ENCODE measurements around the gene TIAM1. TPM values are rescaled to one million over a fixed set of nuclear protein-coding genes. Genes with fewer than 3 reads are reported as not detected.

The TIAM1 gene
- total RNA-seq, 1 experiment from 2014 or later: 28.7 TPM

DNA sequence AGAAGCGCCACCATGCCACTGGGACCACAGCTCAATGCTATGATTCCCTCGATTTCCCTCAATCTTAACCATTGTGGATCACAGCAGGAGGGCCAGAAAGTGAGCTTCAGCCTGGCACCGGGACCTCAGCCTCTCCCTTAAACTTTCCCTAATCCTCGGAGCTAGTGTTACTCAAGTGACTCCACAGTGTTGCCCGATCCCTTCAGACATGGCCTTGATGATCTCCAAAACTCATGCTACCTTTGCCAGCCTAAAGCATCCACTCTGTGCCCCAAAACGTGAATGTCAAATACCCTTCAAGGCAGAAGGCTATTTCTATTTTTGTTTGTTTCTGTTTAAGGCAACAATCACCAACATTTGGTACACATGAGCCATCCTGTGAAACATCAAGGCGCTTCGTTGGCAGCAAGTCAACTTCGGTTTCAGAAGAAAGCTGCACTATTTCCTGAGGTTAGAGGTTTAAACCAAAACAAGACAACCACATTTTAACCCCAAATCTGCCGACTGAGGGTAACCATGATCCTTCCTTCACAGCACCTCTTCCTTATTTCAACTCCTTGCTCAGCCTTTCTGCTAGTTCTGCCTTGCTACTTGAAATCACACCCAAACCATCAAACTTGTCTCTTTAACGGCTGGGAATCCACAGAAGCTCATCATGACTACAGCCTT lies 211.4 kb downstream of the TIAM1 start (continued):
- no peak for TF ChIP-seq PRRX2 (CRISPR knock-in tag; IDR thresholded peaks at IDR 0.05)

DNA sequence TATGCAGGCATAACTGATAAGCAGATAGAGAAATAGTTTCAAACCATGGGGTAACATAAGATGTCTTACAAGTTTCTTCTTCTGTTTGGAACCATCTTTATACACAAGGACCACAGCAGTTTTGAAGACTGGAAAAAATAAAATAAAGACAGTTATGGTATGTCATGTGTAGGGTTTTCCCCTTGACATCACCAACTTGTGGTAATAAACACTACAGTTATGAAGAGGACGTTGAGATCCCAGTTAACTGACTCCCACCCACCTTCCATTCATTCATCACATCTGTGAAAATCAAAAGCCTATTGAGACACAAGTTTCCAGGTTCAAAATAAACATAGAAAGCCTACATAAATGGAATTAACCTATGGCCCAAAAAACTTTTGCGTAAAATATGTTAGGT lies 213.2 kb downstream of the TIAM1 start:
- H3K4me3 Mint-ChIP-seq: no peak overlapping the region
- ChIA-PET POLR2A (no interaction called here), CTCF (no interaction called here)
- peaks cover 50% of the 10 kb centered on the region for H3K36me3 Mint-ChIP-seq
- DNase-seq (ENCODE audit: low spot score): no peak
- no peaks in the 10 kb centered on the region for H3K9me3 Mint-ChIP-seq
- peaks cover 19% of the 10 kb centered on the region for H3K4me1 Mint-ChIP-seq
- no peaks in the 10 kb centered on the region for H3K27me3 Mint-ChIP-seq (ENCODE audit: low read depth)
- H3K27ac Mint-ChIP-seq: no peak overlapping the region
- no peak for ATAC-seq
- no peak for TF ChIP-seq JUN (CRISPR knock-in tag; IDR thresholded peaks at IDR 0.05)
- no peak for TF ChIP-seq ZNF671 (CRISPR knock-in tag; IDR thresholded peaks at IDR 0.05)
- TF ChIP-seq MYBL2 (CRISPR knock-in tag; IDR thresholded peaks at IDR 0.05): no peak
- TF ChIP-seq, protein P1, sequence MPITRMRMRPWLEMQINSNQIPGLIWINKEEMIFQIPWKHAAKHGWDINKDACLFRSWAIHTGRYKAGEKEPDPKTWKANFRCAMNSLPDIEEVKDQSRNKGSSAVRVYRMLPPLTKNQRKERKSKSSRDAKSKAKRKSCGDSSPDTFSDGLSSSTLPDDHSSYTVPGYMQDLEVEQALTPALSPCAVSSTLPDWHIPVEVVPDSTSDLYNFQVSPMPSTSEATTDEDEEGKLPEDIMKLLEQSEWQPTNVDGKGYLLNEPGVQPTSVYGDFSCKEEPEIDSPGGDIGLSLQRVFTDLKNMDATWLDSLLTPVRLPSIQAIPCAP (CRISPR knock-in tag; IDR thresholded peaks at IDR 0.05): no peak
- no peak for TF ChIP-seq NR2C2 (CRISPR knock-in tag; IDR thresholded peaks at IDR 0.05)
- TF ChIP-seq, protein P2, sequence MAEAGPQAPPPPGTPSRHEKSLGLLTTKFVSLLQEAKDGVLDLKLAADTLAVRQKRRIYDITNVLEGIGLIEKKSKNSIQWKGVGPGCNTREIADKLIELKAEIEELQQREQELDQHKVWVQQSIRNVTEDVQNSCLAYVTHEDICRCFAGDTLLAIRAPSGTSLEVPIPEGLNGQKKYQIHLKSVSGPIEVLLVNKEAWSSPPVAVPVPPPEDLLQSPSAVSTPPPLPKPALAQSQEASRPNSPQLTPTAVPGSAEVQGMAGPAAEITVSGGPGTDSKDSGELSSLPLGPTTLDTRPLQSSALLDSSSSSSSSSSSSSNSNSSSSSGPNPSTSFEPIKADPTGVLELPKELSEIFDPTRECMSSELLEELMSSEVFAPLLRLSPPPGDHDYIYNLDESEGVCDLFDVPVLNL (CRISPR knock-in tag; IDR thresholded peaks at IDR 0.05; ENCODE audit: borderline replicate concordance, low read depth): no peak
- TF ChIP-seq, protein P3, sequence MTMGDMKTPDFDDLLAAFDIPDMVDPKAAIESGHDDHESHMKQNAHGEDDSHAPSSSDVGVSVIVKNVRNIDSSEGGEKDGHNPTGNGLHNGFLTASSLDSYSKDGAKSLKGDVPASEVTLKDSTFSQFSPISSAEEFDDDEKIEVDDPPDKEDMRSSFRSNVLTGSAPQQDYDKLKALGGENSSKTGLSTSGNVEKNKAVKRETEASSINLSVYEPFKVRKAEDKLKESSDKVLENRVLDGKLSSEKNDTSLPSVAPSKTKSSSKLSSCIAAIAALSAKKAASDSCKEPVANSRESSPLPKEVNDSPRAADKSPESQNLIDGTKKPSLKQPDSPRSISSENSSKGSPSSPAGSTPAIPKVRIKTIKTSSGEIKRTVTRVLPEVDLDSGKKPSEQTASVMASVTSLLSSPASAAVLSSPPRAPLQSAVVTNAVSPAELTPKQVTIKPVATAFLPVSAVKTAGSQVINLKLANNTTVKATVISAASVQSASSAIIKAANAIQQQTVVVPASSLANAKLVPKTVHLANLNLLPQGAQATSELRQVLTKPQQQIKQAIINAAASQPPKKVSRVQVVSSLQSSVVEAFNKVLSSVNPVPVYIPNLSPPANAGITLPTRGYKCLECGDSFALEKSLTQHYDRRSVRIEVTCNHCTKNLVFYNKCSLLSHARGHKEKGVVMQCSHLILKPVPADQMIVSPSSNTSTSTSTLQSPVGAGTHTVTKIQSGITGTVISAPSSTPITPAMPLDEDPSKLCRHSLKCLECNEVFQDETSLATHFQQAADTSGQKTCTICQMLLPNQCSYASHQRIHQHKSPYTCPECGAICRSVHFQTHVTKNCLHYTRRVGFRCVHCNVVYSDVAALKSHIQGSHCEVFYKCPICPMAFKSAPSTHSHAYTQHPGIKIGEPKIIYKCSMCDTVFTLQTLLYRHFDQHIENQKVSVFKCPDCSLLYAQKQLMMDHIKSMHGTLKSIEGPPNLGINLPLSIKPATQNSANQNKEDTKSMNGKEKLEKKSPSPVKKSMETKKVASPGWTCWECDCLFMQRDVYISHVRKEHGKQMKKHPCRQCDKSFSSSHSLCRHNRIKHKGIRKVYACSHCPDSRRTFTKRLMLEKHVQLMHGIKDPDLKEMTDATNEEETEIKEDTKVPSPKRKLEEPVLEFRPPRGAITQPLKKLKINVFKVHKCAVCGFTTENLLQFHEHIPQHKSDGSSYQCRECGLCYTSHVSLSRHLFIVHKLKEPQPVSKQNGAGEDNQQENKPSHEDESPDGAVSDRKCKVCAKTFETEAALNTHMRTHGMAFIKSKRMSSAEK (CRISPR knock-in tag; IDR thresholded peaks at IDR 0.05; ENCODE audit: borderline replicate concordance): no peak
- no peak for TF ChIP-seq SMAD3 (CRISPR knock-in tag; IDR thresholded peaks at IDR 0.05; ENCODE audit: borderline replicate concordance)
- TF ChIP-seq, protein P4, sequence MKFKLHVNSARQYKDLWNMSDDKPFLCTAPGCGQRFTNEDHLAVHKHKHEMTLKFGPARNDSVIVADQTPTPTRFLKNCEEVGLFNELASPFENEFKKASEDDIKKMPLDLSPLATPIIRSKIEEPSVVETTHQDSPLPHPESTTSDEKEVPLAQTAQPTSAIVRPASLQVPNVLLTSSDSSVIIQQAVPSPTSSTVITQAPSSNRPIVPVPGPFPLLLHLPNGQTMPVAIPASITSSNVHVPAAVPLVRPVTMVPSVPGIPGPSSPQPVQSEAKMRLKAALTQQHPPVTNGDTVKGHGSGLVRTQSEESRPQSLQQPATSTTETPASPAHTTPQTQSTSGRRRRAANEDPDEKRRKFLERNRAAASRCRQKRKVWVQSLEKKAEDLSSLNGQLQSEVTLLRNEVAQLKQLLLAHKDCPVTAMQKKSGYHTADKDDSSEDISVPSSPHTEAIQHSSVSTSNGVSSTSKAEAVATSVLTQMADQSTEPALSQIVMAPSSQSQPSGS (CRISPR knock-in tag; IDR thresholded peaks at IDR 0.05; ENCODE audit: borderline replicate concordance, low read depth): no peak
- TF ChIP-seq, protein P5, sequence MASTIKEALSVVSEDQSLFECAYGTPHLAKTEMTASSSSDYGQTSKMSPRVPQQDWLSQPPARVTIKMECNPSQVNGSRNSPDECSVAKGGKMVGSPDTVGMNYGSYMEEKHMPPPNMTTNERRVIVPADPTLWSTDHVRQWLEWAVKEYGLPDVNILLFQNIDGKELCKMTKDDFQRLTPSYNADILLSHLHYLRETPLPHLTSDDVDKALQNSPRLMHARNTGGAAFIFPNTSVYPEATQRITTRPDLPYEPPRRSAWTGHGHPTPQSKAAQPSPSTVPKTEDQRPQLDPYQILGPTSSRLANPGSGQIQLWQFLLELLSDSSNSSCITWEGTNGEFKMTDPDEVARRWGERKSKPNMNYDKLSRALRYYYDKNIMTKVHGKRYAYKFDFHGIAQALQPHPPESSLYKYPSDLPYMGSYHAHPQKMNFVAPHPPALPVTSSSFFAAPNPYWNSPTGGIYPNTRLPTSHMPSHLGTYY (CRISPR knock-in tag; IDR thresholded peaks at IDR 0.05): no peak
- no peak for TF ChIP-seq ZNF138 (CRISPR knock-in tag; conservative IDR thresholded peaks at IDR 0.05)
- TF ChIP-seq, protein P6, sequence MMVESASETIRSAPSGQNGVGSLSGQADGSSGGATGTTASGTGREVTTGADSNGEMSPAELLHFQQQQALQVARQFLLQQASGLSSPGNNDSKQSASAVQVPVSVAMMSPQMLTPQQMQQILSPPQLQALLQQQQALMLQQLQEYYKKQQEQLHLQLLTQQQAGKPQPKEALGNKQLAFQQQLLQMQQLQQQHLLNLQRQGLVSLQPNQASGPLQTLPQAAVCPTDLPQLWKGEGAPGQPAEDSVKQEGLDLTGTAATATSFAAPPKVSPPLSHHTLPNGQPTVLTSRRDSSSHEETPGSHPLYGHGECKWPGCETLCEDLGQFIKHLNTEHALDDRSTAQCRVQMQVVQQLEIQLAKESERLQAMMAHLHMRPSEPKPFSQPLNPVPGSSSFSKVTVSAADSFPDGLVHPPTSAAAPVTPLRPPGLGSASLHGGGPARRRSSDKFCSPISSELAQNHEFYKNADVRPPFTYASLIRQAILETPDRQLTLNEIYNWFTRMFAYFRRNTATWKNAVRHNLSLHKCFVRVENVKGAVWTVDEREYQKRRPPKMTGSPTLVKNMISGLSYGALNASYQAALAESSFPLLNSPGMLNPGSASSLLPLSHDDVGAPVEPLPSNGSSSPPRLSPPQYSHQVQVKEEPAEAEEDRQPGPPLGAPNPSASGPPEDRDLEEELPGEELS (CRISPR knock-in tag; IDR thresholded peaks at IDR 0.05): no peak
- TF ChIP-seq CREB1 (CRISPR knock-in tag; IDR thresholded peaks at IDR 0.05): no peak
- TF ChIP-seq, protein P7, sequence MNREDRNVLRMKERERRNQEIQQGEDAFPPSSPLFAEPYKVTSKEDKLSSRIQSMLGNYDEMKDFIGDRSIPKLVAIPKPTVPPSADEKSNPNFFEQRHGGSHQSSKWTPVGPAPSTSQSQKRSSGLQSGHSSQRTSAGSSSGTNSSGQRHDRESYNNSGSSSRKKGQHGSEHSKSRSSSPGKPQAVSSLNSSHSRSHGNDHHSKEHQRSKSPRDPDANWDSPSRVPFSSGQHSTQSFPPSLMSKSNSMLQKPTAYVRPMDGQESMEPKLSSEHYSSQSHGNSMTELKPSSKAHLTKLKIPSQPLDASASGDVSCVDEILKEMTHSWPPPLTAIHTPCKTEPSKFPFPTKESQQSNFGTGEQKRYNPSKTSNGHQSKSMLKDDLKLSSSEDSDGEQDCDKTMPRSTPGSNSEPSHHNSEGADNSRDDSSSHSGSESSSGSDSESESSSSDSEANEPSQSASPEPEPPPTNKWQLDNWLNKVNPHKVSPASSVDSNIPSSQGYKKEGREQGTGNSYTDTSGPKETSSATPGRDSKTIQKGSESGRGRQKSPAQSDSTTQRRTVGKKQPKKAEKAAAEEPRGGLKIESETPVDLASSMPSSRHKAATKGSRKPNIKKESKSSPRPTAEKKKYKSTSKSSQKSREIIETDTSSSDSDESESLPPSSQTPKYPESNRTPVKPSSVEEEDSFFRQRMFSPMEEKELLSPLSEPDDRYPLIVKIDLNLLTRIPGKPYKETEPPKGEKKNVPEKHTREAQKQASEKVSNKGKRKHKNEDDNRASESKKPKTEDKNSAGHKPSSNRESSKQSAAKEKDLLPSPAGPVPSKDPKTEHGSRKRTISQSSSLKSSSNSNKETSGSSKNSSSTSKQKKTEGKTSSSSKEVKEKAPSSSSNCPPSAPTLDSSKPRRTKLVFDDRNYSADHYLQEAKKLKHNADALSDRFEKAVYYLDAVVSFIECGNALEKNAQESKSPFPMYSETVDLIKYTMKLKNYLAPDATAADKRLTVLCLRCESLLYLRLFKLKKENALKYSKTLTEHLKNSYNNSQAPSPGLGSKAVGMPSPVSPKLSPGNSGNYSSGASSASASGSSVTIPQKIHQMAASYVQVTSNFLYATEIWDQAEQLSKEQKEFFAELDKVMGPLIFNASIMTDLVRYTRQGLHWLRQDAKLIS (CRISPR knock-in tag; IDR thresholded peaks at IDR 0.05; ENCODE audit: borderline replicate concordance): no peak

All from WTC11 (cell line).